Measurements from ENCODE around the gene MIGA1. TPM values are rescaled to one million over a fixed set of nuclear protein-coding genes. Genes with fewer than 3 reads are reported as not detected.

Gene MIGA1
- total and polyA plus RNA-seq, 2 of the 13 experiments (the other 11 are each of a cell fraction or from before 2014, with no cell fraction given), result 3.8 to 6.6 TPM

GRCh38 chr1:77841574-77841973, 62.1 kb downstream of the MIGA1 start:
- Histone ChIP-seq H2AFZ (ENCODE audit: low read length) (no peak overlapping the region), H3K4me3 (replicated peaks in 1 of 3; ENCODE audit: insufficient read depth in 1 of 3, low read depth in 2 of 3, low read length in 3 of 3) (no peak overlapping the region), H3K79me2 (ENCODE audit: insufficient read depth, low read length) (no peaks in the 10 kb centered on the region), H3K4me1 (ENCODE audit: insufficient read depth, low read length) (no peaks in the 10 kb centered on the region), H3K36me3 (replicated peaks in 1 of 2; ENCODE audit: control insufficient read depth in 1 of 2, insufficient read depth in 2 of 2, low read length in 2 of 2) (no peaks in the 10 kb centered on the region; a peak in 1 of 5 replicates), H3K27ac (ENCODE audit: extremely low read length, insufficient read depth, low read length) (no peak overlapping the region), H3K4me2 (ENCODE audit: low read depth, low read length) (no peak overlapping the region), H3K9ac (ENCODE audit: insufficient read depth, low read depth, low read length) (no peak overlapping the region), H3K9me3 (ENCODE audit: low read length) (no peaks in the 10 kb centered on the region), H3K27me3 (ENCODE audit: control insufficient read depth in 1 of 2, insufficient read depth in 2 of 2, low read length in 2 of 2) (no peaks in the 10 kb centered on the region), H4K20me1 (ENCODE audit: insufficient read depth, low read length) (no peaks in the 10 kb centered on the region)
- CTCF ChIA-PET (ENCODE audit: low intra/inter-chr PET ratio, low total read pairs), result no interaction called here
- no TSS peak for BruUV-seq (replicated peaks)
- in situ Hi-C loops (cut with HindIII; ENCODE audit: extremely low pct_ligation_motif_present, low pct_unique_long_range_greater_than_20kb) (loop anchor here (10.0 kb wide), 1 partner anchor 57 kb away; no protein-coding TSS in a partner anchor), intact Hi-C loops (cut with micrococcal nuclease; ENCODE audit: unreplicated experiment) (no loop called here)
- no peak for FAIRE-seq
- no peak for DNase-seq (ENCODE audit: low spot score)
- 63% methylated on average over 1 of the region's 1 CpG for WGBS (ENCODE audit: low lambda C conversion rate)
- POLR2A ChIA-PET, result no interaction called here
- no peak for ATAC-seq
- TF ChIP-seq ZBTB8A (CRISPR knock-in tag; IDR thresholded peaks at IDR 0.05; ENCODE audit: borderline replicate concordance, low read depth) (no peak), ZBTB42 (CRISPR knock-in tag; IDR thresholded peaks at IDR 0.05) (no peak), MAZ (IDR thresholded peaks at IDR 0.05; ENCODE audit: borderline replicate concordance, low read depth, low read length) (no peak), MAZ (CRISPR knock-in tag; IDR thresholded peaks at IDR 0.05; ENCODE audit: low read depth) (no peak), ZNF18 (CRISPR knock-in tag; IDR thresholded peaks at IDR 0.05; ENCODE audit: insufficient replicate concordance) (no peak), ZMYM3 (CRISPR knock-in tag; IDR thresholded peaks at IDR 0.05) (no peak), ZSCAN22 (CRISPR knock-in tag; IDR thresholded peaks at IDR 0.05) (no peak), XRCC5 (optimal IDR thresholded peaks at IDR 0.05; ENCODE audit: low read length) (no peak), STAT6 (CRISPR knock-in tag; IDR thresholded peaks at IDR 0.05; ENCODE audit: borderline replicate concordance) (no peak), HES4 (CRISPR knock-in tag; IDR thresholded peaks at IDR 0.05; ENCODE audit: borderline replicate concordance) (no peak), ZFP82 (CRISPR knock-in tag; IDR thresholded peaks at IDR 0.05; ENCODE audit: borderline replicate concordance) (no peak), HINFP (CRISPR knock-in tag; IDR thresholded peaks at IDR 0.05; ENCODE audit: low read depth) (no peak), CREM (IDR thresholded peaks at IDR 0.05) (no peak), CREM (CRISPR knock-in tag; IDR thresholded peaks at IDR 0.05) (no peak), ZBTB33 (CRISPR knock-in tag; IDR thresholded peaks at IDR 0.05) (no peak), PHF5A (CRISPR knock-in tag; IDR thresholded peaks at IDR 0.05; ENCODE audit: low read depth, unreplicated experiment) (no peak)

All from HepG2 (cell line).